Endothelial cell of umbilical vein (primary cell): ENCODE results near the gene ITPRIP. TPM values are rescaled to one million over a fixed set of nuclear protein-coding genes. Genes with fewer than 3 reads are reported as not detected.

Experiments
- BruUV-seq: library from RNA; stranded (reverse); fragments of 400-500 nt; replicated peaks from 2 replicates; lab custom pipeline; 2021; lab: Mats Ljungman, UMichigan
- CTCF ChIA-PET: fragments of 300-600, 350-600 bp; sonication (Branson Sonifier 250); formaldehyde crosslinking; loops from one replicate; lab custom pipeline; 2021; ENCODE audit warnings: antibody characterized with exemption, inconsistent platforms; lab: Charles Lee
- POLR2A ChIA-PET: fragments of 300-600, 350-600 bp; sonication (Branson Sonifier 250); formaldehyde crosslinking; loops from one replicate; lab custom pipeline; 2021; ENCODE audit warnings: antibody characterized with exemption, inconsistent platforms; lab: Charles Lee
- DNase-seq: peaks from one replicate; pipeline ENCODE4 v3.0.0-alpha.2; 2011; ENCODE audit warnings: low read depth, low spot score
- FAIRE-seq: peaks from 2 replicates; lab custom pipeline; 2011; peaks lifted over from hg19 to GRCh38; lab: Jason Lieb, UNC
- H2AFZ ChIP-seq: 2 replicates; pipeline ENCODE4 v1.6.0; 2012; ENCODE audit warnings: low read depth, low read length, control low read depth, inconsistent platforms
- H3K27ac ChIP-seq: 2 replicates; pipeline ENCODE4 v1.5.1; 2011; ENCODE audit warnings: low read depth, mild to moderate bottlenecking, control low read depth, low read length, moderate library complexity; ENCODE audit not compliant: insufficient read depth
- H3K27me3 ChIP-seq, 2 experiments: 2 replicates each; pipeline versions ENCODE4 v1.6.0 to v1.6.1; 2011; ENCODE audit warnings: low read length in 2 of 2, mixed read lengths in 1 of 2; ENCODE audit not compliant: control insufficient read depth in 2 of 2, insufficient read depth in 2 of 2
- H3K36me3 ChIP-seq, 2 experiments: 2 replicates in 1 of 2; 3 replicates in 1 of 2; pipeline ENCODE4 v1.5.1; 2011; ENCODE audit warnings: low read length in 2 of 2, mild to moderate bottlenecking in 1 of 2, moderate library complexity in 1 of 2; ENCODE audit not compliant: control insufficient read depth in 2 of 2, insufficient read depth in 2 of 2; ENCODE audit errors: extremely low read depth in 1 of 2
- H3K4me1 ChIP-seq: 3 replicates; pipeline ENCODE4 v1.5.1; 2011; ENCODE audit warnings: mild to moderate bottlenecking, low read length; ENCODE audit not compliant: control insufficient read depth, insufficient read depth; ENCODE audit errors: extremely low read depth
- H3K4me2 ChIP-seq: 2 replicates; pipeline ENCODE4 v1.6.1; 2011; ENCODE audit warnings: low read length, control low read depth, mixed read lengths; ENCODE audit not compliant: insufficient read depth
- H3K4me3 ChIP-seq, 3 experiments: fragments of 200-600 bp in 1 of 3; sonication (generic), shearing (Covaris generic) in 1 of 3; replicated peaks in 1 of 3; 2 replicates each; pipeline ENCODE4 v1.5.1; 2011 to 2016; ENCODE audit warnings: control low read depth in 3 of 3, low read length in 3 of 3, mild to moderate bottlenecking in 2 of 3, inconsistent platforms in 1 of 3, low read depth in 1 of 3, moderate library complexity in 1 of 3; ENCODE audit not compliant: insufficient read depth in 1 of 3
- H3K79me2 ChIP-seq: 2 replicates; pipeline ENCODE4 v1.6.0; 2012; ENCODE audit warnings: low read length, inconsistent platforms; ENCODE audit not compliant: control insufficient read depth, insufficient read depth
- H3K9ac ChIP-seq: replicated peaks from 2 replicates; pipeline ENCODE3; 2011; ENCODE audit warnings: low read length, control low read depth; ENCODE audit not compliant: insufficient read depth; ENCODE audit errors: extremely low read depth
- H3K9me1 ChIP-seq: replicated peaks from 3 replicates; pipeline ENCODE4 v1.6.0; 2011; ENCODE audit warnings: mild to moderate bottlenecking, low read length; ENCODE audit not compliant: control insufficient read depth, insufficient read depth; ENCODE audit errors: extremely low read depth
- H3K9me3 ChIP-seq: replicated peaks from 2 replicates; pipeline ENCODE4 v1.5.1; 2012; ENCODE audit warnings: low read length, inconsistent platforms; ENCODE audit not compliant: control insufficient read depth, insufficient read depth
- H4K20me1 ChIP-seq: replicated peaks from 2 replicates; pipeline ENCODE3; 2011; ENCODE audit warnings: mild to moderate bottlenecking, low read length; ENCODE audit not compliant: control insufficient read depth, insufficient read depth; ENCODE audit errors: extremely low read depth
- EZH2 ChIP-seq: IDR thresholded peaks from 2 replicates; pipeline ENCODE4 v1.6.1; 2012; ENCODE audit warnings: borderline replicate concordance, low read depth, mild to moderate bottlenecking, moderate library complexity, low read length, inconsistent platforms; ENCODE audit not compliant: severe bottlenecking
- FOS ChIP-seq: IDR thresholded peaks from 2 replicates; pipeline ENCODE4 v1.6.1; 2011; ENCODE audit warnings: mild to moderate bottlenecking, low read length, moderate library complexity, borderline replicate concordance; ENCODE audit not compliant: insufficient read depth
- GATA2 ChIP-seq: IDR thresholded peaks from 2 replicates; pipeline ENCODE4 v1.7.0; 2011; ENCODE audit warnings: low read depth, mild to moderate bottlenecking, moderate library complexity, mixed read lengths, low read length; ENCODE audit not compliant: insufficient read length, insufficient read depth
- JUN ChIP-seq: IDR thresholded peaks from 2 replicates; pipeline ENCODE4 v1.6.1; 2011; ENCODE audit warnings: borderline replicate concordance, low read depth; ENCODE audit not compliant: insufficient read length, insufficient read depth
- MYC ChIP-seq: IDR thresholded peaks from one replicate; pipeline ENCODE4 v1.6.1; 2011; ENCODE audit warnings: mild to moderate bottlenecking, low read depth, low read length
- POLR2A ChIP-seq: IDR thresholded peaks from 2 replicates; pipeline ENCODE4 v1.6.1; 2012; ENCODE audit warnings: low read depth, mild to moderate bottlenecking, control low read depth, low read length
- POLR2AphosphoS5 ChIP-seq: IDR thresholded peaks from 2 replicates; pipeline ENCODE4 v1.6.1; 2012; ENCODE audit warnings: low read depth, mild to moderate bottlenecking, control low read depth, low read length, moderate library complexity; ENCODE audit not compliant: insufficient read depth
- dilution Hi-C: fragments of 300-500 bp; cut with MboI; formaldehyde crosslinking; loops from one replicate; pipeline ENCODE4 v1.15.0; 2019; ENCODE audit warnings: low sequenced_read_pairs; ENCODE audit not compliant: extremely low pct_ligation_motif_present
- intact Hi-C: fragments of 100-400 bp; cut with micrococcal nuclease; formaldehyde crosslinking; loops from one replicate; pipeline ENCODE4 v1.10.0; 2022
- polyA plus RNA-seq, 4 experiments: library from polyadenylated mRNA; depleted of rRNA in 3 of 4; stranded (reverse) in 3 of 4; unstranded in 1 of 4; fragments of >200 nt; gene quantifications; 2 replicates each; pipeline versions ENCODE4 v1.2.1 to v1.2.3, GENCODE V29; 2011 to 2012; ENCODE audit warnings: missing spikeins in 1 of 4
- total RNA-seq: library from RNA; stranded (reverse); gene quantifications from 2 replicates; pipeline ENCODE4 v1.2.3, GENCODE V29; 2021
- TF ChIP-seq, protein P1 (sequence below): IDR thresholded peaks from 2 replicates; pipeline ENCODE4 v1.6.1; 2011; ENCODE audit not compliant: insufficient read depth, insufficient read length
- TF ChIP-seq, protein P2 (sequence below), 2 donors: IDR thresholded peaks; 1 replicate in 1 of 2; 2 replicates in 1 of 2; pipeline ENCODE4 v1.5.1; 2011; ENCODE audit warnings: low read length in 2 of 2, mild to moderate bottlenecking in 2 of 2, moderate library complexity in 2 of 2, control low read depth in 1 of 2, inconsistent platforms in 1 of 2, low read depth in 1 of 2; ENCODE audit not compliant: insufficient read depth in 1 of 2; ENCODE audit errors: extremely low read depth in 1 of 2

The ITPRIP gene
- total and polyA plus RNA-seq, 2 donors (not counting 3 experiments of a cell fraction or from before 2014, with no cell fraction given): 31.4 to 33.2 TPM

DNA sequence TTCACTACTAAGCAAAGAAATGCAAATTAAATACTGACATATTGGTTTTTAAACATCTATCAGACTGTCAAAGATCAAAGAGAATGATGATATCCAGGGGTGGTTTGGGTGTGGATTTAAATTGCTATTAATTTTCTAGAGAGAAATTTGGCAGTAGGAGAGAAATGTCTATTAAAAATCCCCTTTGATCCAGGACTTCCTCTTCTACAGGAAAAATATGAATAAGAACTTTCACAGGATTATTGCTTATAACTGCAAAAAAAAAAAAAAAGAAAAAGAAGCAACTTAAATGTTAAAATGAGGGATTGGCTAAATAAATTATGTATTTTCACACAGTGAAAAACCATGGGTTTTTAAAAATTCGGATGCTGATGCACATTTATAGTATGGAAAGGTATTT is 36.3 kb upstream of the ITPRIP start:
- H3K4me1 ChIP-seq: no peaks in the 10 kb centered on the region
- H3K27me3 ChIP-seq: peaks cover 0 to 2% of the 10 kb centered on the region in 2 experiments
- no TSS peak for BruUV-seq
- no peaks in the 10 kb centered on the region for H3K79me2 ChIP-seq
- no peak overlapping the region for H3K4me3 ChIP-seq
- no peak overlapping the region for H3K4me2 ChIP-seq
- no peaks in the 10 kb centered on the region for H3K9me1 ChIP-seq
- H3K9ac ChIP-seq: no peak overlapping the region
- dilution Hi-C loops (no loop called here), intact Hi-C loops (no loop called here)
- no peaks in the 10 kb centered on the region for H3K9me3 ChIP-seq
- no peak overlapping the region for H3K27ac ChIP-seq
- FAIRE-seq: no peak
- no peaks in the 10 kb centered on the region for H3K36me3 ChIP-seq
- no peak for DNase-seq
- ChIA-PET POLR2A (no interaction called here), CTCF (interaction anchor here (0.6 kb wide), 1 partner anchor 18 kb away, joined by 3 read pairs; no protein-coding TSS in a partner anchor)
- no peak for TF ChIP-seq FOS
- no peak for TF ChIP-seq GATA2
- TF ChIP-seq JUN: no peak
- TF ChIP-seq, protein P1, sequence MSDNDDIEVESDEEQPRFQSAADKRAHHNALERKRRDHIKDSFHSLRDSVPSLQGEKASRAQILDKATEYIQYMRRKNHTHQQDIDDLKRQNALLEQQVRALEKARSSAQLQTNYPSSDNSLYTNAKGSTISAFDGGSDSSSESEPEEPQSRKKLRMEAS: no peak
- TF ChIP-seq POLR2AphosphoS5: no peak
- no peak for TF ChIP-seq EZH2
- TF ChIP-seq POLR2A: no peak
- TF ChIP-seq MYC: no peak
- TF ChIP-seq, protein P2, sequence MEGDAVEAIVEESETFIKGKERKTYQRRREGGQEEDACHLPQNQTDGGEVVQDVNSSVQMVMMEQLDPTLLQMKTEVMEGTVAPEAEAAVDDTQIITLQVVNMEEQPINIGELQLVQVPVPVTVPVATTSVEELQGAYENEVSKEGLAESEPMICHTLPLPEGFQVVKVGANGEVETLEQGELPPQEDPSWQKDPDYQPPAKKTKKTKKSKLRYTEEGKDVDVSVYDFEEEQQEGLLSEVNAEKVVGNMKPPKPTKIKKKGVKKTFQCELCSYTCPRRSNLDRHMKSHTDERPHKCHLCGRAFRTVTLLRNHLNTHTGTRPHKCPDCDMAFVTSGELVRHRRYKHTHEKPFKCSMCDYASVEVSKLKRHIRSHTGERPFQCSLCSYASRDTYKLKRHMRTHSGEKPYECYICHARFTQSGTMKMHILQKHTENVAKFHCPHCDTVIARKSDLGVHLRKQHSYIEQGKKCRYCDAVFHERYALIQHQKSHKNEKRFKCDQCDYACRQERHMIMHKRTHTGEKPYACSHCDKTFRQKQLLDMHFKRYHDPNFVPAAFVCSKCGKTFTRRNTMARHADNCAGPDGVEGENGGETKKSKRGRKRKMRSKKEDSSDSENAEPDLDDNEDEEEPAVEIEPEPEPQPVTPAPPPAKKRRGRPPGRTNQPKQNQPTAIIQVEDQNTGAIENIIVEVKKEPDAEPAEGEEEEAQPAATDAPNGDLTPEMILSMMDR (IDR thresholded peaks at IDR 0.05; ENCODE audit: extremely low read depth in 1 of 2, insufficient read depth in 1 of 2, low read depth in 1 of 2, low read length in 2 of 2): no peak
- no peaks in the 10 kb centered on the region for H4K20me1 ChIP-seq
- H2AFZ ChIP-seq: no peak overlapping the region
